Testis (tissue), 2 donors: ENCODE results near the gene NPB.

Experiments used
- CTCF ChIP-seq, 3 experiments: fragments of 450-650 bp in 2 of 3; fragments of 200-600 bp in 1 of 3; sonication (generic) in 1 of 3; IDR thresholded peaks; one replicate each; pipeline ENCODE4 v1.5.1; 2016 to 2019; ENCODE audit warnings: antibody characterized with exemption in 3 of 3, mild to moderate bottlenecking in 2 of 3, moderate library complexity in 1 of 3
- POLR2A ChIP-seq: fragments of 450-650 bp; IDR thresholded peaks from one replicate; pipeline ENCODE4 v1.6.1; 2017; ENCODE audit warnings: antibody characterized with exemption, mild to moderate bottlenecking, moderate library complexity

DNA sequence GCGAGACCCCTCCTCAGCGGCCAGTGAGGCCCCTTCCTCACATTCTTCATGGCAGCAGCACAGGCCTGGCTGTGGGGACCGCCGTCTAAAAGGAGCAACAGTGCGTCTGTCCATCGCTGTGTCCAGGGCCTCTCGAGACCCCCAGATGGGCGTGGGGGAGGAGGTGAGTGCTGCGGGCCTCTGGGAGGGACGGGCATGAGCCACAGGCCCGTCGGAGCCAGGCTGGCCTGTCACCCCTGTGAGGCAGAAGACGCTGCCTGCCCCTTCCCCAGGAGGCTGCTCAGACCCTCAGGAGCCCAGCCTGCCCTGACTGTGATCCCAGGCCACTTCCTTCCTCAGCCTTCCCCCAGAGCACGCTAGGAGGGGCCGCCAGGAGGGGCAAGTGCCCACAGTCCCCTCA, 37.2 kb downstream of the NPB start:
- TF ChIP-seq CTCF (IDR thresholded peaks at IDR 0.05): no peak
- TF ChIP-seq POLR2A: no peak
